K562 (cell line): ENCODE results near the gene FMO1. TPM values are rescaled to one million over a fixed set of nuclear protein-coding genes. Genes with fewer than 3 reads are reported as not detected.

ENCODE experiments used
- ARID1B ChIP-seq: fragments of 450-650 bp; IDR thresholded peaks from 2 replicates; pipeline ENCODE4 v1.6.1; 2016; ENCODE audit warnings: antibody characterized with exemption, mild to moderate bottlenecking, inconsistent platforms
- ATF7 ChIP-seq: fragments of 450-650 bp; IDR thresholded peaks from 2 replicates; pipeline ENCODE4 v1.7.1; 2014; ENCODE audit warnings: mild to moderate bottlenecking, moderate library complexity
- PTTG1 ChIP-seq: fragments of 450-650 bp; IDR thresholded peaks from 2 replicates; pipeline ENCODE4 v1.6.1; 2016; ENCODE audit warnings: low read depth, mild to moderate bottlenecking, missing genetic modification characterization, missing compliant biosample characterization
- RFX5 ChIP-seq: IDR thresholded peaks from 2 replicates; pipeline ENCODE4 v1.6.1; 2011; ENCODE audit warnings: low read depth, mild to moderate bottlenecking, improper control_type of control experiment, low read length
- SIRT6 ChIP-seq: IDR thresholded peaks from one replicate; pipeline ENCODE4 v1.6.1; 2012; ENCODE audit warnings: low read depth, mild to moderate bottlenecking, control low read depth, inconsistent platforms, low read length, moderate library complexity
- SP1 ChIP-seq: sonication (generic); formaldehyde crosslinking; IDR thresholded peaks from 2 replicates; pipeline ENCODE4 v1.8.1; 2022; ENCODE audit warnings: mild to moderate bottlenecking, missing genetic modification reagents
- ZFP1 ChIP-seq: fragments of 450-650 bp; formaldehyde crosslinking; IDR thresholded peaks from 2 replicates; pipeline ENCODE4 v1.4.0; 2020; ENCODE audit warnings: mild to moderate bottlenecking, mixed read lengths
- ZNF184 ChIP-seq: sonication (generic); formaldehyde crosslinking; IDR thresholded peaks from 2 replicates; pipeline ENCODE4 v1.5.0; 2020; ENCODE audit warnings: missing genetic modification reagents
- ZNF311 ChIP-seq: fragments of 250-450 bp; sonication (Bioruptor Pico); IDR thresholded peaks from 2 replicates; pipeline ENCODE4 v1.4.0; 2020; ENCODE audit warnings: mild to moderate bottlenecking, moderate library complexity
- polyA plus RNA-seq, 8 experiments: library from polyadenylated mRNA; depleted of rRNA in 4 of 8; stranded (reverse) in 5 of 8; unstranded in 3 of 8; fragments of >200 nt; fragmentation: Nextera tagmentation in 2 of 8; fragmentation: Illumina TruSeq in 1 of 8; extraction: Ambion mirVana in 2 of 8; extraction: Trizol in 1 of 8; gene quantifications; 2 replicates each; pipeline versions ENCODE4 v1.2.1 to v1.2.3, GENCODE V29; 2011 to 2014; ENCODE audit warnings: inconsistent platforms in 1 of 8, missing spikeins in 1 of 8
- total RNA-seq, 7 experiments: library from RNA; depleted of rRNA in 6 of 7; stranded (reverse); fragments of >200 nt in 6 of 7; fragmentation: Illumina TruSeq in 2 of 7; extraction: Trizol in 2 of 7; gene quantifications; 2 replicates each; pipeline versions ENCODE4 v1.2.1 to v1.2.3, GENCODE V29; 2011 to 2021; ENCODE audit warnings: low replicate concordance in 1 of 7
- TF ChIP-seq, protein P1 (sequence below): fragments of 200-800 bp; sonication (Bioruptor generic); IDR thresholded peaks from 2 replicates; pipeline ENCODE4 v1.6.1; 2017; ENCODE audit warnings: missing genetic modification characterization, missing compliant biosample characterization
- TF ChIP-seq, protein P2 (sequence below): fragments of 450-650 bp; formaldehyde crosslinking; conservative IDR thresholded peaks from 2 replicates; pipeline ENCODE4 v1.4.0; 2022; ENCODE audit warnings: mild to moderate bottlenecking, missing genetic modification characterization
- TF ChIP-seq, protein P3 (sequence below): fragments of 250-450 bp; sonication (Bioruptor Pico); IDR thresholded peaks from 2 replicates; pipeline ENCODE4 v1.8.0; 2022; ENCODE audit warnings: inconsistent platforms, mild to moderate bottlenecking, moderate library complexity, borderline replicate concordance
- TF ChIP-seq, protein P4 (sequence below): sonication (generic); formaldehyde crosslinking; IDR thresholded peaks from 2 replicates; pipeline ENCODE4 v1.8.0; 2022; ENCODE audit warnings: mild to moderate bottlenecking, missing genetic modification reagents
- TF ChIP-seq, protein P5 (sequence below), 2 experiments: fragments of 450-650 bp in 1 of 2; sonication (generic) in 1 of 2; formaldehyde crosslinking in 1 of 2; IDR thresholded peaks; 2 replicates each; pipeline versions ENCODE4 v1.7.1 to v1.9.0; 2016 to 2022; ENCODE audit warnings: inconsistent platforms in 1 of 2, mild to moderate bottlenecking in 1 of 2, missing genetic modification reagents in 1 of 2

FMO1 gene
- total and polyA plus RNA-seq, 9 of the 15 experiments (the other 6 are each of a cell fraction or from before 2014, with no cell fraction given) = not detected

DNA sequence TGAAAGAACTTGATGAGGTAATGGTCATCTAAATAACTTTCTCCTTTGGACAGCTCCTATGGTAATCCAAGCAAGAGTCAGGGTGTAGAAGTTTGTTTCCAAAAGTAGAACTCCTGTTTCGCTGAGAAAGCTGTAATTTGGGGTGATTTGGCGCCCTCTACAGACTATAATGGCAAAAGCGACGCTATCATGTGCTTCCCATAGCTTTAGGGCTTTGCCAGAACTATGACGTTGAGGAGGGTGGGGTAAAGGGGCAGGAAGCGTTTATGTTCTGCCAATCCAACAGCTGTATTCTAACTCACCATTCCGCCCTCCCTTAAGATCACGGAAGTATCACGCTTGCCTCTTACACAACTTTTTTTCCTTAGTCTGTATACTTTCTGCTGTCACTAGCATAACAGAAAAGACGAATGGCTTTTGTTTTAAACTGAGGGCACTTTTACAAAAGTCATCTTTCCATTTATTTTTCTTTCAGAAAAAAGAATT is 65.6 kb downstream of the FMO1 start, which contains the start of gene FMO4 (continued):
- no peak for TF ChIP-seq ZNF311 (CRISPR knock-in tag)
- TF ChIP-seq ZFP1 (CRISPR knock-in tag) = no peak
- peak; percentile 44; the same call in 1 of the 2 replicates for TF ChIP-seq RFX5
- TF ChIP-seq, protein P1, sequence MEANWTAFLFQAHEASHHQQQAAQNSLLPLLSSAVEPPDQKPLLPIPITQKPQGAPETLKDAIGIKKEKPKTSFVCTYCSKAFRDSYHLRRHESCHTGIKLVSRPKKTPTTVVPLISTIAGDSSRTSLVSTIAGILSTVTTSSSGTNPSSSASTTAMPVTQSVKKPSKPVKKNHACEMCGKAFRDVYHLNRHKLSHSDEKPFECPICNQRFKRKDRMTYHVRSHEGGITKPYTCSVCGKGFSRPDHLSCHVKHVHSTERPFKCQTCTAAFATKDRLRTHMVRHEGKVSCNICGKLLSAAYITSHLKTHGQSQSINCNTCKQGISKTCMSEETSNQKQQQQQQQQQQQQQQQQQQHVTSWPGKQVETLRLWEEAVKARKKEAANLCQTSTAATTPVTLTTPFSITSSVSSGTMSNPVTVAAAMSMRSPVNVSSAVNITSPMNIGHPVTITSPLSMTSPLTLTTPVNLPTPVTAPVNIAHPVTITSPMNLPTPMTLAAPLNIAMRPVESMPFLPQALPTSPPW (CRISPR knock-in tag) = peak; percentile 73
- no peak for TF ChIP-seq PTTG1 (tag)
- TF ChIP-seq, protein P2, sequence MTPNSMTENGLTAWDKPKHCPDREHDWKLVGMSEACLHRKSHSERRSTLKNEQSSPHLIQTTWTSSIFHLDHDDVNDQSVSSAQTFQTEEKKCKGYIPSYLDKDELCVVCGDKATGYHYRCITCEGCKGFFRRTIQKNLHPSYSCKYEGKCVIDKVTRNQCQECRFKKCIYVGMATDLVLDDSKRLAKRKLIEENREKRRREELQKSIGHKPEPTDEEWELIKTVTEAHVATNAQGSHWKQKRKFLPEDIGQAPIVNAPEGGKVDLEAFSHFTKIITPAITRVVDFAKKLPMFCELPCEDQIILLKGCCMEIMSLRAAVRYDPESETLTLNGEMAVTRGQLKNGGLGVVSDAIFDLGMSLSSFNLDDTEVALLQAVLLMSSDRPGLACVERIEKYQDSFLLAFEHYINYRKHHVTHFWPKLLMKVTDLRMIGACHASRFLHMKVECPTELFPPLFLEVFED (CRISPR knock-in tag) = no peak
- no peak for TF ChIP-seq SIRT6
- TF ChIP-seq, protein P3, sequence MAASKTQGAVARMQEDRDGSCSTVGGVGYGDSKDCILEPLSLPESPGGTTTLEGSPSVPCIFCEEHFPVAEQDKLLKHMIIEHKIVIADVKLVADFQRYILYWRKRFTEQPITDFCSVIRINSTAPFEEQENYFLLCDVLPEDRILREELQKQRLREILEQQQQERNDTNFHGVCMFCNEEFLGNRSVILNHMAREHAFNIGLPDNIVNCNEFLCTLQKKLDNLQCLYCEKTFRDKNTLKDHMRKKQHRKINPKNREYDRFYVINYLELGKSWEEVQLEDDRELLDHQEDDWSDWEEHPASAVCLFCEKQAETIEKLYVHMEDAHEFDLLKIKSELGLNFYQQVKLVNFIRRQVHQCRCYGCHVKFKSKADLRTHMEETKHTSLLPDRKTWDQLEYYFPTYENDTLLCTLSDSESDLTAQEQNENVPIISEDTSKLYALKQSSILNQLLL = no peak
- TF ChIP-seq, protein P4, sequence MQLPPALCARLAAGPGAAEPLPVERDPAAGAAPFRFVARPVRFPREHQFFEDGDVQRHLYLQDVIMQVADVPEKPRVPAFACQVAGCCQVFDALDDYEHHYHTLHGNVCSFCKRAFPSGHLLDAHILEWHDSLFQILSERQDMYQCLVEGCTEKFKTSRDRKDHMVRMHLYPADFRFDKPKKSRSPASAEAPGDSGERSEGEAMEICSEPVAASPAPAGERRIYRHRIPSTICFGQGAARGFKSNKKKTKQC (CRISPR knock-in tag) = no peak
- no peak for TF ChIP-seq ZNF184 (CRISPR knock-in tag)
- TF ChIP-seq ARID1B = no peak
- peak; percentile 74 for TF ChIP-seq ATF7
- TF ChIP-seq SP1 (CRISPR knock-in tag) = no peak
- TF ChIP-seq, protein P5, sequence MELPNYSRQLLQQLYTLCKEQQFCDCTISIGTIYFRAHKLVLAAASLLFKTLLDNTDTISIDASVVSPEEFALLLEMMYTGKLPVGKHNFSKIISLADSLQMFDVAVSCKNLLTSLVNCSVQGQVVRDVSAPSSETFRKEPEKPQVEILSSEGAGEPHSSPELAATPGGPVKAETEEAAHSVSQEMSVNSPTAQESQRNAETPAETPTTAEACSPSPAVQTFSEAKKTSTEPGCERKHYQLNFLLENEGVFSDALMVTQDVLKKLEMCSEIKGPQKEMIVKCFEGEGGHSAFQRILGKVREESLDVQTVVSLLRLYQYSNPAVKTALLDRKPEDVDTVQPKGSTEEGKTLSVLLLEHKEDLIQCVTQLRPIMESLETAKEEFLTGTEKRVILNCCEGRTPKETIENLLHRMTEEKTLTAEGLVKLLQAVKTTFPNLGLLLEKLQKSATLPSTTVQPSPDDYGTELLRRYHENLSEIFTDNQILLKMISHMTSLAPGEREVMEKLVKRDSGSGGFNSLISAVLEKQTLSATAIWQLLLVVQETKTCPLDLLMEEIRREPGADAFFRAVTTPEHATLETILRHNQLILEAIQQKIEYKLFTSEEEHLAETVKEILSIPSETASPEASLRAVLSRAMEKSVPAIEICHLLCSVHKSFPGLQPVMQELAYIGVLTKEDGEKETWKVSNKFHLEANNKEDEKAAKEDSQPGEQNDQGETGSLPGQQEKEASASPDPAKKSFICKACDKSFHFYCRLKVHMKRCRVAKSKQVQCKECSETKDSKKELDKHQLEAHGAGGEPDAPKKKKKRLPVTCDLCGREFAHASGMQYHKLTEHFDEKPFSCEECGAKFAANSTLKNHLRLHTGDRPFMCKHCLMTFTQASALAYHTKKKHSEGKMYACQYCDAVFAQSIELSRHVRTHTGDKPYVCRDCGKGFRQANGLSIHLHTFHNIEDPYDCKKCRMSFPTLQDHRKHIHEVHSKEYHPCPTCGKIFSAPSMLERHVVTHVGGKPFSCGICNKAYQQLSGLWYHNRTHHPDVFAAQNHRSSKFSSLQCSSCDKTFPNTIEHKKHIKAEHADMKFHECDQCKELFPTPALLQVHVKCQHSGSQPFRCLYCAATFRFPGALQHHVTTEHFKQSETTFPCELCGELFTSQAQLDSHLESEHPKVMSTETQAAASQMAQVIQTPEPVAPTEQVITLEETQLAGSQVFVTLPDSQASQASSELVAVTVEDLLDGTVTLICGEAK (IDR thresholded peaks at IDR 0.05) = peak; percentile 40; the same call in 1 of the 2 replicates
- TF ChIP-seq, protein P5 (CRISPR knock-in tag; IDR thresholded peaks at IDR 0.05) = no peak
